Liver (tissue), 9 donors: ENCODE results near the gene TPPP. TPM values are rescaled to one million over a fixed set of nuclear protein-coding genes. Genes with fewer than 3 reads are reported as not detected.

Source experiments
- DNase-seq: peaks from one replicate; pipeline ENCODE4 v3.0.0-alpha.2; 2017; ENCODE audit warnings: low spot score
- H3K27ac ChIP-seq, 2 donors: one replicate each; pipeline ENCODE4 v1.7.0; 2013; ENCODE audit warnings: inconsistent platforms in 2 of 2, low read length in 2 of 2, control low read depth in 1 of 2, low read depth in 1 of 2, mild to moderate bottlenecking in 1 of 2
- H3K27me3 ChIP-seq, 4 donors: one replicate each; pipeline versions ENCODE4 v1.6.1 to v1.7.0; 2013; ENCODE audit warnings: low read length in 3 of 4, inconsistent platforms in 1 of 4, mild to moderate bottlenecking in 1 of 4, moderate library complexity in 1 of 4; ENCODE audit not compliant: control insufficient read depth in 4 of 4, insufficient read depth in 4 of 4
- H3K36me3 ChIP-seq, 4 donors: one replicate each; pipeline versions ENCODE4 v1.6.1 to v1.7.0; 2013; ENCODE audit warnings: low read length in 3 of 4, mild to moderate bottlenecking in 3 of 4, low read depth in 1 of 4, moderate library complexity in 1 of 4; ENCODE audit not compliant: control insufficient read depth in 4 of 4, insufficient read depth in 3 of 4
- H3K4me1 ChIP-seq, 4 donors: one replicate each; pipeline versions ENCODE4 v1.6.1 to v1.7.0; 2013; ENCODE audit warnings: low read length in 3 of 4, mild to moderate bottlenecking in 3 of 4, moderate library complexity in 1 of 4; ENCODE audit not compliant: control insufficient read depth in 4 of 4, insufficient read depth in 4 of 4
- H3K4me3 ChIP-seq, 3 donors: one replicate each; pipeline versions ENCODE4 v1.6.1 to v1.7.0; 2013; ENCODE audit warnings: low read length in 3 of 3, control low read depth in 1 of 3, low read depth in 1 of 3, mild to moderate bottlenecking in 1 of 3
- H3K9ac ChIP-seq, 2 donors: one replicate each; pipeline ENCODE4 v1.7.0; 2013; ENCODE audit warnings: low read length in 2 of 2, mild to moderate bottlenecking in 2 of 2, moderate library complexity in 2 of 2, control low read depth in 1 of 2, low read depth in 1 of 2
- H3K9me3 ChIP-seq, 4 donors: one replicate each; pipeline versions ENCODE4 v1.6.1 to v1.7.0; 2013; ENCODE audit warnings: low read length in 3 of 4; ENCODE audit not compliant: control insufficient read depth in 4 of 4
- ATF3 ChIP-seq: IDR thresholded peaks from 2 replicates; pipeline ENCODE4 v1.6.1; 2016; ENCODE audit warnings: antibody characterized with exemption
- EGR1 ChIP-seq, 2 donors: IDR thresholded peaks; 2 replicates each; pipeline ENCODE4 v1.6.1; 2016 to 2018; ENCODE audit warnings: antibody characterized with exemption in 2 of 2, low read depth in 2 of 2
- FOXA1 ChIP-seq: IDR thresholded peaks from 2 replicates; pipeline ENCODE4 v1.6.1; 2016; ENCODE audit warnings: antibody characterized with exemption
- FOXA2 ChIP-seq: IDR thresholded peaks from 2 replicates; pipeline ENCODE4 v1.6.1; 2016; ENCODE audit warnings: antibody characterized with exemption
- HNF4A ChIP-seq, 2 donors: conservative IDR thresholded peaks; 2 replicates each; pipeline ENCODE4 v1.6.1; 2016; ENCODE audit warnings: antibody characterized with exemption in 2 of 2, mild to moderate bottlenecking in 2 of 2
- HNF4G ChIP-seq: IDR thresholded peaks from 2 replicates; pipeline ENCODE4 v1.6.1; 2016; ENCODE audit warnings: antibody characterized with exemption
- JUND ChIP-seq, 2 donors: IDR thresholded peaks; 2 replicates each; pipeline ENCODE4 v1.6.1; 2016; ENCODE audit warnings: antibody characterized with exemption in 2 of 2
- MAX ChIP-seq: IDR thresholded peaks from 2 replicates; pipeline ENCODE4 v1.6.1; 2016; ENCODE audit warnings: antibody characterized with exemption
- NR2F2 ChIP-seq: IDR thresholded peaks from 2 replicates; pipeline ENCODE4 v1.6.1; 2016; ENCODE audit warnings: antibody characterized with exemption
- RAD21 ChIP-seq, 2 donors: IDR thresholded peaks; 2 replicates each; pipeline ENCODE4 v1.6.1; 2016; ENCODE audit warnings: antibody characterized with exemption in 2 of 2, mild to moderate bottlenecking in 2 of 2
- REST ChIP-seq: IDR thresholded peaks from 2 replicates; pipeline ENCODE4 v1.6.1; 2016; ENCODE audit warnings: antibody characterized with exemption, mild to moderate bottlenecking
- SP1 ChIP-seq: IDR thresholded peaks from 2 replicates; pipeline ENCODE4 v1.6.1; 2018; ENCODE audit warnings: antibody characterized with exemption, mild to moderate bottlenecking
- TAF1 ChIP-seq: conservative IDR thresholded peaks from 2 replicates; pipeline ENCODE4 v1.6.1; 2016; ENCODE audit warnings: antibody characterized with exemption, mild to moderate bottlenecking
- YY1 ChIP-seq: IDR thresholded peaks from 2 replicates; pipeline ENCODE4 v1.6.1; 2016; ENCODE audit warnings: antibody characterized with exemption, mild to moderate bottlenecking
- WGBS: extraction: QIAGEN DNeasy Blood & Tissue Kit; methylation state at CpG from one replicate; pipeline ENCODE4 v1.1.7; 2013; 5-methylcytosine and 5-hydroxymethylcytosine counted together
- polyA plus RNA-seq, 2 donors: library from polyadenylated mRNA; stranded (reverse) in 1 of 2; unstranded in 1 of 2; fragments of 200-250 nt in 1 of 2; fragments of >200 nt in 1 of 2; fragmentation: Nextera tagmentation in 1 of 2; extraction: Ambion mirVana in 1 of 2; gene quantifications; one replicate each; pipeline versions ENCODE4 v1.2.1 to v1.2.3, GENCODE V29; 2013 to 2015
- total RNA-seq, 2 donors: library from RNA; depleted of rRNA; stranded (reverse); fragments of >200 nt; gene quantifications; one replicate each; pipeline ENCODE4 v1.2.3, GENCODE V29; 2014
- donor health status: healthy.
- donor health status: healthy.
- donor health status: healthy.
- donor health status: healthy.
- donor health status: healthy.

TPPP gene
- total and polyA plus RNA-seq, 4 donors, result 0.61 to 2.1 (median 0.80) TPM

GRCh38 chr5:639584-640213 is 53.5 kb downstream of the TPPP start:
- Histone ChIP-seq H3K4me1 (no peaks in the 10 kb centered on the region), H3K9ac (no peak overlapping the region), H3K27ac (no peak overlapping the region), H3K36me3 (peaks cover 5 to 53% (median 21%) of the 10 kb centered on the region in 4 donors), H3K27me3 (no peaks in the 10 kb centered on the region), H3K9me3 (peaks cover 0 to 4% (median 0%) of the 10 kb centered on the region in 4 donors), H3K4me3 (no peak overlapping the region)
- no peak for DNase-seq
- no peak for TF ChIP-seq HNF4G
- no peak for TF ChIP-seq EGR1 (IDR thresholded peaks at IDR 0.05; ENCODE audit: low read depth in 2 of 2)
- no peak for TF ChIP-seq JUND (IDR thresholded peaks at IDR 0.05)
- TF ChIP-seq MAX, result no peak
- TF ChIP-seq RAD21 (IDR thresholded peaks at IDR 0.05), result no peak
- TF ChIP-seq FOXA1, result no peak
- no peak for TF ChIP-seq SP1
- TF ChIP-seq YY1, result no peak
- TF ChIP-seq HNF4A (conservative IDR thresholded peaks at IDR 0.05), result no peak
- TF ChIP-seq NR2F2, result no peak
- TF ChIP-seq ATF3, result no peak
- WGBS, result 98% methylated on average over 20 of the region's 20 CpGs

- Histone ChIP-seq H3K9ac (no peak overlapping the region), H3K27me3 (no peaks in the 10 kb centered on the region), H3K4me3 (no peak overlapping the region), H3K4me1 (no peaks in the 10 kb centered on the region), H3K27ac (no peak overlapping the region), H3K9me3 (peaks cover 0 to 4% (median 0%) of the 10 kb centered on the region in 4 donors), H3K36me3 (peaks cover 5 to 52% (median 18%) of the 10 kb centered on the region in 4 donors)
- WGBS, result 96% methylated on average over 9 of the region's 9 CpGs
- no peak for TF ChIP-seq EGR1 (IDR thresholded peaks at IDR 0.05; ENCODE audit: low read depth in 2 of 2)
- TF ChIP-seq TAF1, result no peak
- TF ChIP-seq REST, result no peak
- TF ChIP-seq HNF4A (conservative IDR thresholded peaks at IDR 0.05), result no peak
- DNase-seq, result no peak
Measured at GRCh38 chr5:639253-639530, 54.0 kb downstream of the TPPP start.

GRCh38 chr5:638501-639252 is 54.5 kb downstream of the TPPP start:
- H3K27ac ChIP-seq, result no peak overlapping the region
- no peaks in the 10 kb centered on the region for H3K27me3 ChIP-seq
- TF ChIP-seq SP1 (no peak), YY1 (no peak), FOXA2 (no peak)
- peaks cover 0 to 4% (median 0%) of the 10 kb centered on the region in 4 donors for H3K9me3 ChIP-seq
- H3K4me3 ChIP-seq, result no peak overlapping the region
- H3K9ac ChIP-seq, result no peak overlapping the region
- peaks cover 5 to 53% (median 18%) of the 10 kb centered on the region in 4 donors for H3K36me3 ChIP-seq
- no peaks in the 10 kb centered on the region for H3K4me1 ChIP-seq
- no peak for DNase-seq
- 97% methylated on average over 29 of the region's 29 CpGs for WGBS
